Activated CD4-positive, alpha-beta T cell treated with anti-CD3 and anti-CD28 coated beads, Interleukin-2, amount 50 U/mL, for 48 hours (primary cell): ENCODE data around the gene UBAP2L.
"Not testable (repeated sequence)": the region's sequence is repeated elsewhere in the genome, so short reads cannot be mapped to it uniquely, and the experiment has no call there.

ENCODE experiments used
- DNase-seq, 2 experiments: peaks; one replicate each; pipeline ENCODE4 v3.0.0-alpha.2; 2020

Gene UBAP2L

DNA sequence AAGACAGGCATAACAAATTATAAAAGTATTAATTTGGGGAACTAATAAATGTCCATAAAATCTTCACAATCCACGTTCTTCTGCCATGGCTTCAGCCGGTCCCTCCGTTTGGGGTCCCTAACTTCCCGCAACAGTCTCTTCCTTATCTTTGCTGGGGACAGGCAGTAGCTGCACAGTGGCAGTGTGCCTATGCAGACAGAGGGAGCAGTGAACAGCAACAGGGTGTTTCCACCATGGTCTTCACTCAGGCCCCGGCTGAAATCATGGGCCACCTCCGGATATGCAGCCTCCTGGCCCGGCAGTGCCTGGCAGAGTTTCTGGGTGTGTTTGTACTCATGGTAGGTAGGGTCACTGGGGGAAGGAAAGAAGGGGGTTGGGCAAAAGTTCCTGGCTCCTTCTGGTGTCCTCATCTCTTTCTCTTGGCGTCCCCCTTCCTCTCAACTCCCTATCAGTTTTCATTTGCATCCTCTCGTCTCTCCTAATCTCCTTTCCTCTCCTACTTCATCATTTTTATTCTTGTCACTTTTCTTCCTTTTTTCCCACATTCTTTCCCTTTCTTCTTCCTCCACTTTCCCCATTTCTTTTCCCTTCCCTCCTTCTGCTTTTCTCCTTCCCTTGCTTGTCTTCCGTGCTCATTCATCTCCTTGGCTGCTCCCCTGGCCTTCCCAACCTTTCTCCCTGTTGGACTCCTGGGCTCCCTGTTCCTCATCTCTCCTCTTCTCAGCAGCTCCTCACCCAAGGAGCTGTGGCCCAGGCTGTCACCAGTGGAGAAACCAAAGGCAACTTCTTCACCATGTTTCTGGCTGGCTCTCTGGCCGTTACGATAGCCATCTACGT is 91.7 kb downstream of the UBAP2L start:
- DNase-seq, result not testable (repeated sequence)

DNA sequence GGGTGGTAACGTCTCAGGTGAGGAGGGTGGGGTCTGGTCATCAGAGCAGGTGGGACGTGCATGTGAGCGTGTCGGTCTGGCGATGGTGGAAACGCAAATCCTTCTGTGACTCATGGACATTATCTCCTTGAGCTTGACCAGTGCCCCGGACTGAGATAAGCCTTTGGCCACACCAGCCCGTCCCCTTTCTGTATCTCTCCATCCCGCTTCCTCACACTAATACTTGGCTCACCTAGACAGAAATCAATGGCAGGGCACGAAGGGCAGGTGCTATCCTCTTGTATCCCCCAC is 92.3 kb downstream of the UBAP2L start:
- no peak for DNase-seq

GRCh38 chr1:154314226-154314625 is 93.5 kb downstream of the UBAP2L start:
- DNase-seq, result not testable (repeated sequence)

DNA sequence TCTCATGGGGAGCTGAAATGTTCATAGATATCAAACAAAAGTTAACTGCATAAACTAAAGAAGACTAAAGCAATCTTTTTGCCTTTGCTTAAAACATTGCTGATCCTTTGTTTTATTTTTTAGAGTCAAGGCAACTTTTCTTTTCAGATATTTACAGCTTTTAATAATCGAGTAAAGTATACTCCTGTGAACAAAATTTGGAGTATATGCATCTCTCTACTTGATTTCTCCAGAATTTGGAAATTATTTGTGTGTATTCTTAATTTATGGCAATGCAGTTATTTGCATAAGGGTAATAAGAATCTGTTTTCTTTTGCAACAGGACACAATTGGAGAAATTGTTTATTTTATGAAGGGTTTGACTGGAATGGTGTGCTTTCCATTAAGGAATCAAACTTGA is 95.9 kb downstream of the UBAP2L start:
- DNase-seq, result no peak

DNA sequence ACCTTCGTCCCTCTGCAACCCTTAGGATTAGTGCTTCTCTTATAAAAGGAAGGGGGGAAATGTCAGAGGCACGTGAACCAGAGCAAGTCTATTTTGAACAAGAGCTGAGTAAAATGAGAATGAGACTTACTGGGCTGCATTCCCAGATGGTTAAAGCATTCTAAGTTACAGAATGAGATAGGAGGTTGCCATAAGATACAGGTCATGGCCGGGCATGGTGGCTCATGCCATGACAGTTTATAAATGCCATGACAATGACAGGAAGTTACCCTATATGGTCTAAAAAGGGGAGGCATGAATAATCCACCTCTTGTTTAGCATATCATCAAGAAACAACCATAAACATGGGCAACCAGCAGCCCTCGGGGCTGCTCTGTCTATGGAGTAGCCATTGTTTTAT is 97.6 kb downstream of the UBAP2L start:
- DNase-seq, result no peak
